Heart right ventricle (tissue), 16 donors: ENCODE data around the gene ALKBH2. TPM values are rescaled to one million over a fixed set of nuclear protein-coding genes. Genes with fewer than 3 reads are reported as not detected.

Experiments
- ATAC-seq, 8 donors: fragments of 200-7000 bp; cut with Tn5 transposase; one replicate each; pipeline ENCODE4 v1.9.1; 2020; ENCODE audit warnings: mild to moderate bottlenecking in 8 of 8, moderate library complexity in 8 of 8, moderate number of reproducible peaks in 1 of 8
- DNase-seq, 2 donors: peaks; one replicate each; pipeline ENCODE4 v3.0.0-alpha.2; 2020
- H3K27ac ChIP-seq, 10 donors: fragments of 200-600 bp; sonication (generic) in 2 of 10; one replicate each; pipeline versions ENCODE4 v1.5.0 to v1.8.0; 2020 to 2022; ENCODE audit warnings: mild to moderate bottlenecking in 3 of 10
- H3K27me3 ChIP-seq, 7 donors: fragments of 200-600 bp; one replicate each; pipeline ENCODE4 v1.8.0; 2021 to 2022; ENCODE audit warnings: mild to moderate bottlenecking in 2 of 7
- H3K36me3 ChIP-seq, 9 donors: fragments of 200-600 bp; sonication (generic) in 1 of 9; one replicate each; pipeline versions ENCODE4 v1.5.0 to v1.8.0; 2020 to 2022; ENCODE audit warnings: mild to moderate bottlenecking in 2 of 9
- H3K4me1 ChIP-seq, 9 donors: fragments of 200-600 bp; sonication (generic) in 1 of 9; one replicate each; pipeline versions ENCODE4 v1.5.0 to v1.8.0; 2020 to 2022; ENCODE audit warnings: mild to moderate bottlenecking in 4 of 9
- H3K4me3 ChIP-seq, 10 donors: fragments of 200-600 bp; sonication (generic) in 2 of 10; one replicate each; pipeline versions ENCODE4 v1.5.0 to v1.8.0; 2020 to 2022; ENCODE audit warnings: mild to moderate bottlenecking in 7 of 10, moderate library complexity in 2 of 10
- H3K9me3 ChIP-seq, 11 donors: fragments of 200-600 bp in 10 of 11; sonication (generic) in 2 of 11; one replicate each; pipeline versions ENCODE4 v1.5.0 to v1.8.0; 2013 to 2022; ENCODE audit warnings: mild to moderate bottlenecking in 2 of 11, control low read depth in 1 of 11, moderate library complexity in 1 of 11
- CTCF ChIP-seq, 9 donors: fragments of 200-600 bp; sonication (generic) in 2 of 9; IDR thresholded peaks; one replicate each; pipeline versions ENCODE4 v1.5.0 to v1.8.0; 2021 to 2022; ENCODE audit warnings: antibody characterized with exemption in 9 of 9, mild to moderate bottlenecking in 5 of 9, moderate library complexity in 1 of 9
- WGBS, 2 donors: extraction: QIAGEN DNeasy Blood & Tissue Kit; methylation state at CpG; one replicate each; pipeline ENCODE4 v1.1.7; 2013; ENCODE audit warnings: inconsistent platforms in 1 of 2; 5-methylcytosine and 5-hydroxymethylcytosine counted together
- intact Hi-C, 10 donors: fragments of 100-400 bp; cut with DNase I; formaldehyde crosslinking; loops; one replicate each; pipeline versions ENCODE4 v1.11.1 to v1.14.2; 2022
- polyA plus RNA-seq, 2 donors: library from polyadenylated mRNA; stranded (reverse); fragments of 200-250 nt; gene quantifications; one replicate each; pipeline ENCODE4 v1.2.3, GENCODE V29; 2013
- total RNA-seq, 10 donors: library from RNA; stranded (reverse); fragmentation: NEBNext Ultra II Directional in 3 of 10; extraction: Animal tissue kit (Norgen Biotek cat#: 25700) in 3 of 10; gene quantifications; one replicate each; pipeline versions ENCODE4 v1.2.1 to v1.2.4, GENCODE V29; 2021 to 2023
- donor health status: Arrhythmogenic right ventricular cardiomyopathy.
- donor health status: ischemic (EF 13 %, LVEDD 7.1; RV severe dilation, severe dysfunction).
- donor health status: healthy with polysubstance abuse.
- donor health status: DM: no; HTN: yes; CAD: no.
- donor health status: DM: no; HTN: no; CAD: no.
- donor health status: ischemic (EF 25% LVEDD 6.9; RV normal size, moderate dysfunction).
- donor health status: ischemic (EF 25% LVEDD 5.7; RV mildly dilated, moderate dysfunction).
- donor health status: healthy.
- donor health status: DM: yes; HTN: yes; CAD: no.
- donor health status: Ischemic cardiomyopathy.
- donor health status: ischemic (EF 35%, LVEDD 5.7; RV mildly dilated, moderate dysfunction).
- donor health status: nonischemic (EF 11% LVEDD 7.7; RV severe dilation, severe dysfunction).
- donor health status: DM: yes; HTN: yes; CAD: no.
- donor health status: PGD.
- donor health status: ischemic (EF 29% LVEDD 5.4; RV normal size, mild dysfunction).
- donor health status: nonischemic (EF 23%, LVEDD 6.1; RV moderate dilation, normal function).

The ALKBH2 gene
- total and polyA plus RNA-seq, 12 donors: 5.4 to 20.6 (median 7.5) TPM

GRCh38 chr12:109116611-109116949, 23.3 kb upstream of the ALKBH2 start:
- Histone ChIP-seq H3K4me3 (peak overlapping the region; percentile 24 to 49 (median 43)), H3K36me3 (peaks cover 0 to 6% (median 0%) of the 10 kb centered on the region in 9 donors), H3K27ac (peak overlapping the region; percentile 84 to 99 (median 91)), H3K4me1 (peaks cover 15 to 100% (median 79%) of the 10 kb centered on the region in 9 donors), H3K9me3 (no peaks in the 10 kb centered on the region), H3K27me3 (no peaks in the 10 kb centered on the region)
- 46 to 48% methylated on average over 12 of the region's 12 CpGs for WGBS, 2 donors
- intact Hi-C loops: loop anchor here in 6 of 10 donors (2.0 to 10.0 kb wide), 6 partner anchors 14 to 268 kb away; no protein-coding TSS in a partner anchor
- no peak for ATAC-seq
- DNase-seq: no peak
- TF ChIP-seq CTCF (IDR thresholded peaks at IDR 0.05): no peak

GRCh38 chr12:109115758-109116610, 22.7 kb upstream of the ALKBH2 start, which contains the start of gene ACACB:
TSS of gene ACACB (plus strand) at chr12:109116587. CDS start at chr12:109139406, 22,819 bp downstream.
- WGBS, 2 donors: 29 to 31% methylated on average over 14 of the region's 14 CpGs
- Histone ChIP-seq H3K27ac (peak within 1 kb of the TSS; percentile 84 to 99 (median 91)), H3K27me3 (no peaks in the 10 kb centered on the region), H3K4me3 (peak within 1 kb of the TSS; percentile 24 to 49 (median 43)), H3K9me3 (no peaks in the 10 kb centered on the region), H3K36me3 (peaks cover 0 to 5% (median 0%) of the 10 kb centered on the region in 9 donors), H3K4me1 (peaks cover 15 to 98% (median 79%) of the 10 kb centered on the region in 9 donors)
- no peak for TF ChIP-seq CTCF (IDR thresholded peaks at IDR 0.05)
- intact Hi-C loops: loop anchor here in 6 of 10 donors (2.0 to 10.0 kb wide), 6 partner anchors 15 to 269 kb away; no protein-coding TSS in a partner anchor
- peak; percentile 67 to 69 for DNase-seq
- peak; percentile 26 to 83 (median 68) for ATAC-seq

GRCh38 chr12:109115404-109115757, 22.1 kb upstream of the ALKBH2 start:
- no peak for ATAC-seq

More at GRCh38 chr12:109115404-109115757, 22.1 kb upstream of the ALKBH2 start:
- Histone ChIP-seq H3K9me3 (no peaks in the 10 kb centered on the region), H3K27me3 (no peaks in the 10 kb centered on the region), H3K36me3 (peaks cover 0 to 5% (median 0%) of the 10 kb centered on the region in 9 donors), H3K4me1 (peaks cover 15 to 97% (median 80%) of the 10 kb centered on the region in 9 donors), H3K27ac (peak overlapping the region; percentile 84 to 99 (median 91)), H3K4me3 (peak overlapping the region in 1 of 10 donors; percentile 43)
- intact Hi-C loops: loop anchor here in 6 of 10 donors (5.0 to 10.0 kb wide), 4 partner anchors 42 to 269 kb away; no protein-coding TSS in a partner anchor
- no peak for DNase-seq
- no peak for TF ChIP-seq CTCF (IDR thresholded peaks at IDR 0.05)
- WGBS, 2 donors: 45 to 46% methylated on average over 3 of the region's 3 CpGs
